OCI-LY1 (cell line): ENCODE results near the gene KLF15.
A peak's percentile ranks its signal among the peaks of the same experiment; 100 is the strongest.

Experiments
- H2AFZ ChIP-seq: fragments of 200-600 bp; sonication (generic), shearing (Covaris generic); 2 replicates; pipeline ENCODE4 v1.6.0; 2014; ENCODE audit warnings: antibody characterized with exemption, mild to moderate bottlenecking, low read length
- H3F3A ChIP-seq: fragments of 200-600 bp; sonication (generic), shearing (Covaris generic); 2 replicates; pipeline ENCODE4 v1.6.0; 2014; ENCODE audit warnings: mild to moderate bottlenecking, antibody characterized with exemption, low read length, moderate library complexity; ENCODE audit not compliant: insufficient read depth
- H3K27ac ChIP-seq: fragments of 200-600 bp; sonication (generic); 2 replicates; pipeline ENCODE4 v1.5.1; 2014; ENCODE audit warnings: low read length, mixed run types, mild to moderate bottlenecking, low read depth; ENCODE audit not compliant: poor library complexity, severe bottlenecking
- H3K27me3 ChIP-seq: fragments of 200-600 bp; sonication (generic); 2 replicates; pipeline ENCODE4 v1.6.0; 2014; ENCODE audit warnings: antibody characterized with exemption, mild to moderate bottlenecking, low read length, moderate library complexity; ENCODE audit not compliant: insufficient read depth
- H3K36me3 ChIP-seq: fragments of 200-600 bp; sonication (generic); 2 replicates; pipeline ENCODE4 v1.6.1; 2014; ENCODE audit warnings: mild to moderate bottlenecking, antibody characterized with exemption, low read length, moderate library complexity, mixed read lengths; ENCODE audit not compliant: insufficient read depth
- H3K4me1 ChIP-seq: fragments of 200-600 bp; sonication (generic); 2 replicates; pipeline ENCODE4 v1.5.1; 2014; ENCODE audit warnings: mild to moderate bottlenecking, low read length, moderate library complexity; ENCODE audit not compliant: insufficient read depth, severe bottlenecking
- H3K4me2 ChIP-seq: fragments of 200-600 bp; sonication (generic), shearing (Covaris generic); 2 replicates; pipeline ENCODE4 v1.6.1; 2014; ENCODE audit warnings: low read length
- H3K4me3 ChIP-seq: fragments of 200-600 bp; sonication (generic); 2 replicates; pipeline ENCODE4 v1.5.1; 2014; ENCODE audit warnings: low read length, low read depth, mild to moderate bottlenecking, mixed read lengths; ENCODE audit not compliant: poor library complexity, severe bottlenecking
- H3K79me2 ChIP-seq: fragments of 200-600 bp; shearing (Covaris generic); 2 replicates; pipeline ENCODE4 v1.6.1; 2016; ENCODE audit warnings: mixed run types, low read length, mixed read lengths; ENCODE audit not compliant: insufficient read depth
- H3K9ac ChIP-seq: fragments of 200-600 bp; sonication (generic), shearing (Covaris generic); 2 replicates; pipeline ENCODE4 v1.6.1; 2014; ENCODE audit warnings: mild to moderate bottlenecking, low read length, mixed read lengths
- H3K9me2 ChIP-seq: fragments of 200-600 bp; sonication (generic), shearing (Covaris generic); 2 replicates; pipeline ENCODE4 v1.6.1; 2014; ENCODE audit warnings: low read depth, mild to moderate bottlenecking, low read length, mixed read lengths
- H3K9me3 ChIP-seq: fragments of 200-600 bp; shearing (Covaris generic); 2 replicates; pipeline ENCODE4 v1.6.1; 2014; ENCODE audit warnings: low read length, mixed read lengths
- H4K20me1 ChIP-seq: fragments of 200-600 bp; sonication (generic), shearing (Covaris generic); 2 replicates; pipeline ENCODE4 v1.6.0; 2016; ENCODE audit warnings: mild to moderate bottlenecking, low read length; ENCODE audit not compliant: insufficient read depth
- EZH2 ChIP-seq: fragments of 200-600 bp; sonication (generic), shearing (Covaris generic); IDR thresholded peaks from 2 replicates; pipeline ENCODE4 v1.8.0; 2017; ENCODE audit warnings: borderline replicate concordance, mixed run types, mild to moderate bottlenecking, antibody characterized with exemption, low read length, moderate library complexity, mixed read lengths
- TF ChIP-seq, protein P1 (sequence below): fragments of 200-600 bp; sonication (generic), shearing (Covaris generic); IDR thresholded peaks from 2 replicates; pipeline ENCODE4 v1.5.1; 2017; ENCODE audit warnings: mild to moderate bottlenecking, antibody characterized with exemption, low read length, moderate library complexity, mixed read lengths

Gene KLF15

DNA sequence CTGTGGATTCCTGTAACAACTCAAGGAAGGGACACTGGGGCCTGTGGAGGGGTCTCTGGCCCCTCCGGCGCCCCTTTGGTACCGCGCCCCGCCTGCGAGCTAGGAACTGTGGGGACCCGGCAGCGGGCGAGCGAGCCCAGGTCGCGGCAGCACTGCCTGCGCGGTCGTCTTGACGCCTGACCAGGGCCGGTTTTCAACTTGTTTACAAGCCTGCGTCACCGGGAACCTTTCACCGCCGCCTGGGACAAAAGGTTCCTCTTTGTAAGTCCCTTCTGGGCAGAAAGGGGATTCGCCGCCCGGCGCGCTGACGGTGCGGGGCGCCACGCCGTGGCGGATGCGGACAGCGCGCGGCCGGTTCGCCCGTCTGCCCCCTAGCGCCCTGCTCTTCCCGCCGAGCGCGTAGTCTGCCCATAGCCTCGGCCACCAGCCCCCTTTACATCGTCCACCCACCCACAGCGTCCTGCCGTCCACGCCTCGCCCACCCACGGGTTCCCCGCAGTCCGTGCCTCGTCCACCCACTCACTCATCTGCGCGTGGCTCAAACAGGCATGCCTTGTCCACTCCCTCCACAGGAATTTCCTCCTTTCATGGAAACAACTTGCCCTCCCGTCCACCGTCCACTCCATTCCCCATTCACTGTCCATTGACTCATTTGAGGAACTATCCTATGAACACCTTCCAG is 32.0 kb upstream of the KLF15 start:
- Histone ChIP-seq H3K27me3 (no peaks in the 10 kb centered on the region), H2AFZ (no peak overlapping the region), H3K9me3 (no peaks in the 10 kb centered on the region), H4K20me1 (no peaks in the 10 kb centered on the region), H3K27ac (no peak overlapping the region), H3K4me1 (no peaks in the 10 kb centered on the region), H3K36me3 (no peaks in the 10 kb centered on the region), H3K4me2 (no peak overlapping the region), H3K9me2 (no peaks in the 10 kb centered on the region), H3K4me3 (no peak overlapping the region), H3K9ac (no peak overlapping the region), H3K79me2 (no peaks in the 10 kb centered on the region), H3F3A (no peaks in the 10 kb centered on the region)
- no peak for TF ChIP-seq EZH2
- TF ChIP-seq, protein P1, sequence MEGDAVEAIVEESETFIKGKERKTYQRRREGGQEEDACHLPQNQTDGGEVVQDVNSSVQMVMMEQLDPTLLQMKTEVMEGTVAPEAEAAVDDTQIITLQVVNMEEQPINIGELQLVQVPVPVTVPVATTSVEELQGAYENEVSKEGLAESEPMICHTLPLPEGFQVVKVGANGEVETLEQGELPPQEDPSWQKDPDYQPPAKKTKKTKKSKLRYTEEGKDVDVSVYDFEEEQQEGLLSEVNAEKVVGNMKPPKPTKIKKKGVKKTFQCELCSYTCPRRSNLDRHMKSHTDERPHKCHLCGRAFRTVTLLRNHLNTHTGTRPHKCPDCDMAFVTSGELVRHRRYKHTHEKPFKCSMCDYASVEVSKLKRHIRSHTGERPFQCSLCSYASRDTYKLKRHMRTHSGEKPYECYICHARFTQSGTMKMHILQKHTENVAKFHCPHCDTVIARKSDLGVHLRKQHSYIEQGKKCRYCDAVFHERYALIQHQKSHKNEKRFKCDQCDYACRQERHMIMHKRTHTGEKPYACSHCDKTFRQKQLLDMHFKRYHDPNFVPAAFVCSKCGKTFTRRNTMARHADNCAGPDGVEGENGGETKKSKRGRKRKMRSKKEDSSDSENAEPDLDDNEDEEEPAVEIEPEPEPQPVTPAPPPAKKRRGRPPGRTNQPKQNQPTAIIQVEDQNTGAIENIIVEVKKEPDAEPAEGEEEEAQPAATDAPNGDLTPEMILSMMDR, result peak; percentile 53

DNA sequence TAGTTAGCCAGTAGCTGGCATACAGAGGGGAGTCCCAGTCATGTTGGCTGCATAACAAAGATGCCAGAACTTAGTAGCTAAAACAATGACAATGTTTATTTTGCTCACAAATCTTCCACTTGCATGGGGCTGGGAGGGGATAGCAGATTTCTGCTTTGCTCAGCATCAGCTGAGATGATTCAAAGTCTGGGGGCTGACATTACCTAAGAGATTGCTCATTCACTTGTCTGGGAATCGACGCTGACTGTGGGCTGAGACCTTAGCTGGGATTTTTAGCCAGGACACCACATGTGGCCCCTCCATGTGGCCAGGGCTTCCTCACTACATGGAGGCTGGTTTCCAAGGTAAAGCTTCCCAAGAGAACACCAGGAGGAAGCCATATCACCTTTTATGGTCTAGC is 24.8 kb upstream of the KLF15 start:
- Histone ChIP-seq H3K4me1 (no peaks in the 10 kb centered on the region), H3K36me3 (no peaks in the 10 kb centered on the region), H2AFZ (no peak overlapping the region), H3F3A (no peaks in the 10 kb centered on the region), H3K27ac (no peak overlapping the region), H3K9me3 (no peaks in the 10 kb centered on the region), H3K9me2 (no peaks in the 10 kb centered on the region), H3K4me3 (no peak overlapping the region), H4K20me1 (no peaks in the 10 kb centered on the region), H3K4me2 (no peak overlapping the region), H3K27me3 (0 out of 2 replicates have a peak, but pooled peaks cover 5% of the 10 kb centered on the region), H3K79me2 (no peaks in the 10 kb centered on the region), H3K9ac (no peak overlapping the region)
- no peak for TF ChIP-seq EZH2
- TF ChIP-seq, protein P1, result no peak

DNA sequence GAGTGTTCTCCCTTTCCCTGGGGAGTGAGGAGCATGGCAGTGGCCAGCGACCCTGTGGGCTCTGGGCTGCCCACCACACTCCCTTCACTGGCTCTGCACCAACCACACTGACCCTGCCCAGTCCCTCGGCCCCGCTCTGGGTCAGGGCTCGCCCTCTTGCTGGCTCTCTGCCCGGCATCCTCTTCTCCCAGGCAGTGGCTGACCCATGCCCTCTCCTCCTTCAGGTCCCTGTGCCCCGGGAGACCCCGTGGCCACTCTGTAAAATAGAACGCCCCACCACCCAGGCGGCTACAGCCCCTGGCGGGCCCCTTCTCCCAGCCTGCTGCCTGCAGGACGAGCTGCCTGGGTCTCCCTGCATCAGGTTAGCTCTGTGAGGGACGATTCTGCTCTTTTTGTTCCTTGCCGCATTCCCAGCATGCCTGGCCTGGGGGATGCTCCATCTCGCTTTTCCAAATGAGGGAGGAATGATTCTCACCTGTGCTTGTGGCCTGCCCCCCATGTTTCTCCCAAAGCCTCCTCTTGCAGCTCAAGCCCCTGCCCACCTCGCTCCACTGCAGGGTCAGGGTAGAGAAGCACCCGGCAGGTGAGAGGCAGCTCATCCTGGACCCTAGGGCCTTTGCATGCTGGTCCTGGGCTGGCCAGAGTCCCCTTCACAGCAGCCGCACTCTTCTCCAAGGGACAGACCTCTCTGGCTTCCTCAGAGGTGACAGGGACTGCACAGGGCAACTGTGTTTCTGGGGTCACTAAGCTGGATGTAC is 23.0 kb upstream of the KLF15 start:
- Histone ChIP-seq H3K36me3 (no peaks in the 10 kb centered on the region), H3K9ac (no peak overlapping the region), H3K4me1 (no peaks in the 10 kb centered on the region), H4K20me1 (no peaks in the 10 kb centered on the region), H3K4me3 (no peak overlapping the region), H2AFZ (no peak overlapping the region), H3K27me3 (0 out of 2 replicates have a peak, but pooled peaks cover 5% of the 10 kb centered on the region), H3K27ac (no peak overlapping the region), H3F3A (no peaks in the 10 kb centered on the region), H3K9me3 (no peaks in the 10 kb centered on the region), H3K4me2 (no peak overlapping the region), H3K9me2 (no peaks in the 10 kb centered on the region), H3K79me2 (no peaks in the 10 kb centered on the region)
- TF ChIP-seq, protein P1, result no peak
- TF ChIP-seq EZH2, result no peak
